Sigmoid colon (tissue), 7 donors: ENCODE results near the gene ELMO1. TPM values are rescaled to one million over a fixed set of nuclear protein-coding genes. Genes with fewer than 3 reads are reported as not detected.

Experiments used
- DNase-seq: peaks from one replicate; pipeline ENCODE4 v3.0.0-alpha.2; 2019
- H3K27ac ChIP-seq, 4 donors: fragments of 200-600 bp; sonication (generic); one replicate each; pipeline ENCODE4 v1.5.1; 2016 to 2019; ENCODE audit warnings: mild to moderate bottlenecking in 1 of 4
- H3K27me3 ChIP-seq, 3 donors: fragments of 200-600 bp; sonication (generic); one replicate each; pipeline ENCODE4 v1.5.1; 2019; ENCODE audit warnings: mild to moderate bottlenecking in 1 of 3
- H3K36me3 ChIP-seq, 4 donors: fragments of 200-600 bp; sonication (generic); one replicate each; pipeline ENCODE4 v1.5.1; 2016 to 2019
- H3K4me1 ChIP-seq, 4 donors: fragments of 200-600 bp; sonication (generic); one replicate each; pipeline ENCODE4 v1.5.1; 2017 to 2019
- H3K4me3 ChIP-seq, 4 donors: fragments of 200-600 bp; sonication (generic); one replicate each; pipeline ENCODE4 v1.5.1; 2017 to 2019; ENCODE audit warnings: mild to moderate bottlenecking in 2 of 4, moderate library complexity in 1 of 4
- H3K9me3 ChIP-seq, 4 donors: fragments of 200-600 bp in 3 of 4; sonication (generic) in 3 of 4; one replicate each; pipeline versions ENCODE4 v1.5.1 to v1.6.1; 2013 to 2019
- CTCF ChIP-seq, 4 experiments: fragments of 450-650 bp in 3 of 4; fragments of 200-600 bp in 1 of 4; IDR thresholded peaks; one replicate each; pipeline ENCODE4 v1.5.1; 2016 to 2019; ENCODE audit warnings: antibody characterized with exemption in 4 of 4, mild to moderate bottlenecking in 3 of 4, moderate library complexity in 2 of 4
- EP300 ChIP-seq, 4 donors: sonication (generic); formaldehyde crosslinking; IDR thresholded peaks; one replicate each; pipeline ENCODE4 v1.6.1; 2017; ENCODE audit warnings: antibody characterized with exemption in 4 of 4
- POLR2A ChIP-seq, 2 donors: fragments of 450-650 bp; IDR thresholded peaks; one replicate each; pipeline ENCODE4 v1.6.1; 2016; ENCODE audit warnings: antibody characterized with exemption in 2 of 2, mild to moderate bottlenecking in 2 of 2, moderate library complexity in 2 of 2
- POLR2AphosphoS5 ChIP-seq, 4 donors: sonication (generic); formaldehyde crosslinking; IDR thresholded peaks; one replicate each; pipeline ENCODE4 v1.6.1; 2017; ENCODE audit warnings: antibody characterized with exemption in 4 of 4
- WGBS, 2 donors: extraction: QIAGEN DNeasy Blood & Tissue Kit; methylation state at CpG; one replicate each; pipeline ENCODE4 v1.1.7; 2013; 5-methylcytosine and 5-hydroxymethylcytosine counted together
- intact Hi-C: fragments of 100-400 bp; cut with DNase I; formaldehyde crosslinking; loops from one replicate; pipeline ENCODE4 v1.15.1; 2023
- polyA plus RNA-seq, 3 donors: library from polyadenylated mRNA; stranded (reverse); fragments of 200-250 nt; gene quantifications; one replicate each; pipeline ENCODE4 v1.2.3, GENCODE V29; 2013
- total RNA-seq, 4 donors: library from RNA; depleted of rRNA; stranded (reverse); fragments of >200 nt; gene quantifications; one replicate each; pipeline ENCODE4 v1.1.0, GENCODE V29; 2016
- donor health status: healthy with polysubstance abuse.
- donor health status: Bipolar disorder and iron deficiency.
- donor health status: healthy.

The ELMO1 gene
- total and polyA plus RNA-seq, 7 donors = 2.3 to 63.1 (median 33.9) TPM

GRCh38 chr7:36879021-36879420 lies 569.6 kb downstream of the ELMO1 start:
- Histone ChIP-seq H3K4me3 (no peak overlapping the region), H3K27me3 (no peaks in the 10 kb centered on the region), H3K9me3 (no peaks in the 10 kb centered on the region), H3K4me1 (no peaks in the 10 kb centered on the region), H3K36me3 (no peaks in the 10 kb centered on the region), H3K27ac (no peak overlapping the region)
- WGBS, 2 donors = 70 to 72% methylated on average over 4 of the region's 4 CpGs
- DNase-seq = no peak
- intact Hi-C loops = no loop called here
- TF ChIP-seq EP300 (IDR thresholded peaks at IDR 0.05) (no peak), POLR2AphosphoS5 (IDR thresholded peaks at IDR 0.05) (no peak), CTCF (IDR thresholded peaks at IDR 0.05) (no peak), POLR2A (IDR thresholded peaks at IDR 0.05) (no peak)

GRCh38 chr7:36878288-36878687 lies 570.4 kb downstream of the ELMO1 start:
- no peak overlapping the region for H3K27ac ChIP-seq
- intact Hi-C loops = no loop called here
- 89 to 95% methylated on average over 2 of the region's 2 CpGs for WGBS, 2 donors
- no peaks in the 10 kb centered on the region for H3K36me3 ChIP-seq
- H3K27me3 ChIP-seq = no peaks in the 10 kb centered on the region
- no peak for DNase-seq
- H3K9me3 ChIP-seq = no peaks in the 10 kb centered on the region
- TF ChIP-seq POLR2AphosphoS5 (IDR thresholded peaks at IDR 0.05) = no peak
- TF ChIP-seq POLR2A (IDR thresholded peaks at IDR 0.05) = no peak
- no peak for TF ChIP-seq EP300 (IDR thresholded peaks at IDR 0.05)
- no peak for TF ChIP-seq CTCF (IDR thresholded peaks at IDR 0.05)
- H3K4me3 ChIP-seq = no peak overlapping the region
- no peaks in the 10 kb centered on the region for H3K4me1 ChIP-seq

GRCh38 chr7:36875794-36876193 lies 572.9 kb downstream of the ELMO1 start:
- TF ChIP-seq POLR2A (IDR thresholded peaks at IDR 0.05) = no peak
- TF ChIP-seq POLR2AphosphoS5 (IDR thresholded peaks at IDR 0.05) = no peak
- TF ChIP-seq CTCF (IDR thresholded peaks at IDR 0.05) = no peak
- no peak for TF ChIP-seq EP300 (IDR thresholded peaks at IDR 0.05)
- Histone ChIP-seq H3K27ac (no peak overlapping the region), H3K36me3 (no peaks in the 10 kb centered on the region), H3K9me3 (no peaks in the 10 kb centered on the region), H3K4me3 (no peak overlapping the region), H3K27me3 (no peaks in the 10 kb centered on the region), H3K4me1 (no peaks in the 10 kb centered on the region)
- WGBS, 2 donors = 51 to 70% methylated on average over 2 of the region's 2 CpGs
- DNase-seq = no peak
- intact Hi-C loops = no loop called here

- H3K27ac ChIP-seq = no peak overlapping the region
- 91 to 98% methylated on average over 2 of the region's 2 CpGs for WGBS, 2 donors
These were observed 574.6 kb downstream of the ELMO1 start for GRCh38 chr7:36874041-36874440.

More at GRCh38 chr7:36874041-36874440, 574.6 kb downstream of the ELMO1 start:
- Histone ChIP-seq H3K9me3 (no peaks in the 10 kb centered on the region), H3K27me3 (no peaks in the 10 kb centered on the region), H3K4me1 (no peaks in the 10 kb centered on the region), H3K36me3 (no peaks in the 10 kb centered on the region), H3K4me3 (no peak overlapping the region)
- TF ChIP-seq EP300 (IDR thresholded peaks at IDR 0.05) = no peak
- TF ChIP-seq CTCF (IDR thresholded peaks at IDR 0.05) = no peak
- no peak for TF ChIP-seq POLR2AphosphoS5 (IDR thresholded peaks at IDR 0.05)
- TF ChIP-seq POLR2A (IDR thresholded peaks at IDR 0.05) = no peak
- DNase-seq = no peak
- intact Hi-C loops = no loop called here
